Measurements from ENCODE around the gene MPEG1. TPM values are rescaled to one million over a fixed set of nuclear protein-coding genes. Genes with fewer than 3 reads are reported as not detected.
A peak's percentile ranks its signal among the peaks of the same experiment; 100 is the strongest.

MPEG1 gene
- total and polyA plus RNA-seq, 10 donors, result 46.0 to 410 (median 246) TPM

GRCh38 chr11:59200423-59200746, 12.3 kb downstream of the MPEG1 start:
- 21 to 43% (median 31%) methylated on average over 4 of the region's 4 CpGs for WGBS, 5 donors
- peak in 1 of 3 donors; percentile 1 for TF ChIP-seq POLR2AphosphoS5 (IDR thresholded peaks at IDR 0.05)
- no peak for TF ChIP-seq POLR2A (IDR thresholded peaks at IDR 0.05)
- no peak for TF ChIP-seq CTCF (IDR thresholded peaks at IDR 0.05 in 8 of 11, conservative IDR thresholded peaks at IDR 0.05 in 3 of 11)
- peak overlapping the region in 6 of 8 donors; percentile 24 to 54 (median 42) for H3K27ac ChIP-seq
- DNase-seq, result no peak
- peaks cover 6 to 81% (median 40%) of the 10 kb centered on the region in 6 donors for H3K4me1 ChIP-seq
- no peaks in the 10 kb centered on the region for H3K27me3 ChIP-seq (replicated peaks in 1 of 7)
- H3K4me3 ChIP-seq, result no peak overlapping the region
- intact Hi-C loops (cut with DNase I; ENCODE audit: low total_unique reads), result loop anchor here (10.0 kb wide), 1 partner anchor 84 kb away; no protein-coding TSS in a partner anchor
- no peaks in the 10 kb centered on the region for H3K9me3 ChIP-seq
- peaks cover 5 to 68% (median 13%) of the 10 kb centered on the region in 6 donors for H3K36me3 ChIP-seq

- Histone ChIP-seq H3K27me3 (replicated peaks in 1 of 7) (no peaks in the 10 kb centered on the region), H3K4me3 (no peak overlapping the region), H3K27ac (peak overlapping the region in 6 of 8 donors; percentile 24 to 54 (median 42)), H3K4me1 (peaks cover 6 to 75% (median 35%) of the 10 kb centered on the region in 6 donors), H3K9me3 (no peaks in the 10 kb centered on the region), H3K36me3 (peaks cover 5 to 68% (median 10%) of the 10 kb centered on the region in 6 donors)
- no peak for DNase-seq
- intact Hi-C loops (cut with DNase I; ENCODE audit: low total_unique reads), result loop anchor here (10.0 kb wide), 1 partner anchor 85 kb away; no protein-coding TSS in a partner anchor
- TF ChIP-seq POLR2AphosphoS5 (IDR thresholded peaks at IDR 0.05), result peak in 1 of 3 donors; percentile 52
- TF ChIP-seq POLR2A (IDR thresholded peaks at IDR 0.05), result no peak
- 61 to 76% (median 67%) methylated on average over 14 of the region's 14 CpGs for WGBS, 5 donors
Measured at GRCh38 chr11:59199546-59200422, 12.9 kb downstream of the MPEG1 start.

- WGBS, 5 donors, result 79 to 96% (median 93%) methylated on average over 2 of the region's 2 CpGs
- H3K27me3 ChIP-seq (replicated peaks in 1 of 7), result no peaks in the 10 kb centered on the region
- no peaks in the 10 kb centered on the region for H3K9me3 ChIP-seq
- H3K4me3 ChIP-seq, result no peak overlapping the region
- TF ChIP-seq CTCF (IDR thresholded peaks at IDR 0.05 in 8 of 11, conservative IDR thresholded peaks at IDR 0.05 in 3 of 11), result no peak
- TF ChIP-seq POLR2A (IDR thresholded peaks at IDR 0.05), result no peak
- TF ChIP-seq POLR2AphosphoS5 (IDR thresholded peaks at IDR 0.05), result no peak
- no peak for DNase-seq
- intact Hi-C loops (cut with DNase I; ENCODE audit: low total_unique reads), result no loop called here
- peak overlapping the region in 3 of 8 donors; percentile 8 to 20 (median 10) for H3K27ac ChIP-seq
- peaks cover 0 to 65% (median 10%) of the 10 kb centered on the region in 6 donors for H3K36me3 ChIP-seq
- peaks cover 6 to 65% (median 35%) of the 10 kb centered on the region in 6 donors for H3K4me1 ChIP-seq
Measured at GRCh38 chr11:59198726-59199125, 14.0 kb downstream of the MPEG1 start.

GRCh38 chr11:59197991-59198390, 14.7 kb downstream of the MPEG1 start:
- 18 to 48% (median 23%) methylated on average over 9 of the region's 9 CpGs for WGBS, 5 donors
- TF ChIP-seq POLR2AphosphoS5 (IDR thresholded peaks at IDR 0.05) (peak; percentile 43 to 62 (median 60)), POLR2A (IDR thresholded peaks at IDR 0.05) (no peak)
- H3K9me3 ChIP-seq, result no peaks in the 10 kb centered on the region
- H3K27ac ChIP-seq, result peak overlapping the region in 3 of 8 donors; percentile 8 to 20 (median 10)
- intact Hi-C loops (cut with DNase I; ENCODE audit: low total_unique reads), result no loop called here
- no peak for DNase-seq
- H3K4me1 ChIP-seq, result peaks cover 6 to 63% (median 35%) of the 10 kb centered on the region in 6 donors
- H3K4me3 ChIP-seq, result no peak overlapping the region
- no peaks in the 10 kb centered on the region for H3K27me3 ChIP-seq (replicated peaks in 1 of 7)
- H3K36me3 ChIP-seq, result peaks cover 0 to 65% (median 11%) of the 10 kb centered on the region in 6 donors

- Histone ChIP-seq H3K27ac (no peak overlapping the region), H3K9me3 (no peaks in the 10 kb centered on the region), H3K27me3 (replicated peaks in 1 of 7) (no peaks in the 10 kb centered on the region), H3K4me3 (no peak overlapping the region), H3K4me1 (peaks cover 6 to 63% (median 35%) of the 10 kb centered on the region in 6 donors), H3K36me3 (peaks cover 4 to 67% (median 14%) of the 10 kb centered on the region in 6 donors)
- no peak for TF ChIP-seq CTCF (IDR thresholded peaks at IDR 0.05 in 8 of 11, conservative IDR thresholded peaks at IDR 0.05 in 3 of 11)
- TF ChIP-seq POLR2AphosphoS5 (IDR thresholded peaks at IDR 0.05), result no peak
- no peak for DNase-seq
- intact Hi-C loops (cut with DNase I; ENCODE audit: low total_unique reads), result no loop called here
- 76 to 94% (median 84%) methylated on average over 2 of the region's 2 CpGs for WGBS, 5 donors
Measured at GRCh38 chr11:59196777-59197176, 15.9 kb downstream of the MPEG1 start.
